ENCODE data around the gene PARP8. TPM values are rescaled to one million over a fixed set of nuclear protein-coding genes. Genes with fewer than 3 reads are reported as not detected.

Gene PARP8
- total RNA-seq, 4 donors from 2014 or later = 6.5 to 25.2 (median 12.3) TPM

- no peak for DNase-seq
- intact Hi-C loops (cut with DNase I) = no loop called here
- peaks cover 0 to 7% (median 0%) of the 10 kb centered on the region in 3 donors for H3K4me1 ChIP-seq
- no peaks in the 10 kb centered on the region for H3K27me3 ChIP-seq
- no peak overlapping the region for H3K27ac ChIP-seq
- H3K9me3 ChIP-seq = no peaks in the 10 kb centered on the region
- WGBS, 2 donors = 74 to 89% methylated on average over 6 of the region's 6 CpGs
- peaks cover 0 to 63% (median 0%) of the 10 kb centered on the region in 3 donors for H3K36me3 ChIP-seq
- no peak overlapping the region for H3K4me3 ChIP-seq
- TF ChIP-seq CTCF (IDR thresholded peaks at IDR 0.05) (no peak), POLR2A (IDR thresholded peaks at IDR 0.05) (no peak)
Measured at GRCh38 chr5:50823568-50823967, 157.1 kb downstream of the PARP8 start.

DNA sequence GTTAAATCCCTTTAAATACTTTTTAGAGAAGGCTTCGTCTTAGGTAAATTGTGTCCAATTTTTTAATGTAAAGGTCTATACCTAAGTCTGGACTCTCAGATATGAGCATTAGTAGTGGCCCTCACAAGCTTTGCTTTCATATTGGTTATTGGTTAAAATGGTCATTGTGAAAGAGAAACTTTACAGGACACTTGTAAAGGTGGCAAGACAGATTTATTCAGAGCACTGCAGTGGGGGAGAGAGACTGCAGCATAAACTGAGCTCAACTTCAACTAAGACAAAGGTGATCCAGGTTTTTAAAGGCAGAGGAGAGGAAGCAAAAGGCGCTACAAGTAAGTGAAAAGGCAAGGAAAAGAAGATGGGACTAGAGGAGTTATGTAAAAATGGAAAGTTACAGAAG, 157.7 kb downstream of the PARP8 start:
- no peak overlapping the region for H3K4me3 ChIP-seq
- WGBS, 2 donors = 94 to 96% methylated on average over 2 of the region's 2 CpGs
- TF ChIP-seq CTCF (IDR thresholded peaks at IDR 0.05) (no peak), POLR2A (IDR thresholded peaks at IDR 0.05) (no peak)
- peaks cover 0 to 68% (median 0%) of the 10 kb centered on the region in 3 donors for H3K36me3 ChIP-seq
- no peak overlapping the region for H3K27ac ChIP-seq
- DNase-seq = no peak
- intact Hi-C loops (cut with DNase I) = no loop called here
- no peaks in the 10 kb centered on the region for H3K9me3 ChIP-seq
- peaks cover 0 to 7% (median 0%) of the 10 kb centered on the region in 3 donors for H3K4me1 ChIP-seq
- H3K27me3 ChIP-seq = no peaks in the 10 kb centered on the region

GRCh38 chr5:50827516-50828247, 161.2 kb downstream of the PARP8 start:
- peaks cover 0 to 76% (median 0%) of the 10 kb centered on the region in 3 donors for H3K36me3 ChIP-seq
- H3K27me3 ChIP-seq = no peaks in the 10 kb centered on the region
- peaks cover 0 to 7% (median 0%) of the 10 kb centered on the region in 3 donors for H3K4me1 ChIP-seq
- no peak overlapping the region for H3K27ac ChIP-seq
- H3K4me3 ChIP-seq = no peak overlapping the region
- no peaks in the 10 kb centered on the region for H3K9me3 ChIP-seq
- DNase-seq = no peak
- 95 to 96% methylated on average over 1 of the region's 1 CpG for WGBS, 2 donors
- intact Hi-C loops (cut with DNase I) = no loop called here
- no peak for TF ChIP-seq POLR2A (IDR thresholded peaks at IDR 0.05)

- peaks cover 0 to 7% (median 0%) of the 10 kb centered on the region in 3 donors for H3K4me1 ChIP-seq
- DNase-seq = no peak
- H3K36me3 ChIP-seq = peaks cover 0 to 72% (median 0%) of the 10 kb centered on the region in 3 donors
- WGBS, 2 donors = 92 to 93% methylated on average over 1 of the region's 1 CpG
- TF ChIP-seq CTCF (IDR thresholded peaks at IDR 0.05) = no peak
- TF ChIP-seq POLR2A (IDR thresholded peaks at IDR 0.05) = no peak
- H3K27ac ChIP-seq = no peak overlapping the region
- H3K9me3 ChIP-seq = no peaks in the 10 kb centered on the region
- H3K27me3 ChIP-seq = no peaks in the 10 kb centered on the region
- H3K4me3 ChIP-seq = no peak overlapping the region
- intact Hi-C loops (cut with DNase I) = no loop called here
Measured at GRCh38 chr5:50829023-50829422, 162.6 kb downstream of the PARP8 start.

DNA sequence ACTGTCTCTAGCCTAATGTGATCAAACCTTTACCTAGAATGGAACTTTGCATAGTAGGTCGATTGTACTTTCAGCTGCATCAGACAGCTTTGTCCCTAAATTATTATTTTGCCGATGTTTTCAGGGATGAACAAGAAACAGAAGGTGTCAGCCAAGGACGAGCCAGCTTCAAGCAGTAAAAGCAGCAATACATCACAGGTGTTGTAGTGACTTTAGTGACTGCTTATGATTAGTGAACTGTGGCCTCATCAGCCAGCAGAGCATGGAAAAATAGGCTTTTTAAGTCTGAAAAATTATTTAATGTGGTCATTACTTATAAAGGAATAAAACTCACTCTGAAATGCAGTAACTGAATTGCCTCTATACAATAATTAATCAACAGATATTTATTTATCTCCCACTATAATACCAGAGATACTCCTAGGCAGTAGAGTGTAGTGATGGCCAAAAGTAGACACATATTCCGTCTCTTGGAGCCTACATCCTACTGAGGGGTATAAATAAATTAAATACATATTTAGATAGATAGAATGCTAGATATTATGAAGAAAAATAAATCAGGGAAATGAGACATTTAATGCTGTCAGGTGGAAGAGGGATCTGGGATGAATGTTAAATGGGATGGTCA, 166.3 kb downstream of the PARP8 start:
- no peak overlapping the region for H3K27ac ChIP-seq
- no peaks in the 10 kb centered on the region for H3K4me1 ChIP-seq
- H3K9me3 ChIP-seq = no peaks in the 10 kb centered on the region
- intact Hi-C loops (cut with DNase I) = no loop called here
- TF ChIP-seq CTCF (IDR thresholded peaks at IDR 0.05) = no peak
- TF ChIP-seq POLR2A (IDR thresholded peaks at IDR 0.05) = no peak
- H3K27me3 ChIP-seq = no peaks in the 10 kb centered on the region
- 95 to 100% methylated on average over 4 of the region's 4 CpGs for WGBS, 2 donors
- no peak overlapping the region for H3K4me3 ChIP-seq
- DNase-seq = no peak
- peaks cover 0 to 80% (median 5%) of the 10 kb centered on the region in 3 donors for H3K36me3 ChIP-seq
